ENCODE results near the gene RYR2. TPM values are rescaled to one million over a fixed set of nuclear protein-coding genes. Genes with fewer than 3 reads are reported as not detected.

The RYR2 gene
- total and polyA plus RNA-seq, 8 donors = 1.6 to 6.9 (median 4.4) TPM

DNA sequence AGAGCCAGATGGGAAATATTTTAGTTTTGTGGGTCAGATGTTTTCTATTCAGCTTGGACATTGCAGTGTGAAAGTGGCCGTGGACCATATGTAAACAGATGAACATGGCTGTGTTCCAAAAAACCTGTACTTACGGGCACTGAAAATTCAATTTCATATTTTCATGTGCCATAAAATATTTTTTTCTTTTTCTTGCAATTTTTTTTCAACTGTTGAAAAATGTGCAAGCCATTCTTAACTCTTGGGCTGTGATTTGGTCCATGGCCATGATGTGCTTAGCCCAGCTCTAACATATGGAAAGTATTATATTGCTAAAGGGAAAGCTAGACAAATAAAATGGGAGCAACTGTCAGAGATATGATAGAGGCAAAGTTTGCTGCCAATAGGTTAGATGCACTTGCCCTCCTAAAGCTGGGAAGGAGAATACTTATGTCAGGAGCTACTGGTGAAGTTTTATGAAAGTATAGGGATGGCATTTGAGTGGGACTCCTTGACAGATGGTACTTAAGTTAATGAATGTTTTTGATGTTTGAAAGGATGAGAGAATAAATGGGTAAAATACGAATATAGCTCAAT, 240.3 kb downstream of the RYR2 start:
- ATAC-seq (no peak), FAIRE-seq (no peak), DNase-seq (no peak)
- TF ChIP-seq, protein P1, sequence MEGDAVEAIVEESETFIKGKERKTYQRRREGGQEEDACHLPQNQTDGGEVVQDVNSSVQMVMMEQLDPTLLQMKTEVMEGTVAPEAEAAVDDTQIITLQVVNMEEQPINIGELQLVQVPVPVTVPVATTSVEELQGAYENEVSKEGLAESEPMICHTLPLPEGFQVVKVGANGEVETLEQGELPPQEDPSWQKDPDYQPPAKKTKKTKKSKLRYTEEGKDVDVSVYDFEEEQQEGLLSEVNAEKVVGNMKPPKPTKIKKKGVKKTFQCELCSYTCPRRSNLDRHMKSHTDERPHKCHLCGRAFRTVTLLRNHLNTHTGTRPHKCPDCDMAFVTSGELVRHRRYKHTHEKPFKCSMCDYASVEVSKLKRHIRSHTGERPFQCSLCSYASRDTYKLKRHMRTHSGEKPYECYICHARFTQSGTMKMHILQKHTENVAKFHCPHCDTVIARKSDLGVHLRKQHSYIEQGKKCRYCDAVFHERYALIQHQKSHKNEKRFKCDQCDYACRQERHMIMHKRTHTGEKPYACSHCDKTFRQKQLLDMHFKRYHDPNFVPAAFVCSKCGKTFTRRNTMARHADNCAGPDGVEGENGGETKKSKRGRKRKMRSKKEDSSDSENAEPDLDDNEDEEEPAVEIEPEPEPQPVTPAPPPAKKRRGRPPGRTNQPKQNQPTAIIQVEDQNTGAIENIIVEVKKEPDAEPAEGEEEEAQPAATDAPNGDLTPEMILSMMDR (IDR thresholded peaks at IDR 0.05) = no peak
- Histone ChIP-seq H3K36me3 (no peaks in the 10 kb centered on the region), H3K9me3 (no peaks in the 10 kb centered on the region), H3K27ac (no peak overlapping the region), H3K27me3 (peaks cover 0 to 3% (median 0%) of the 10 kb centered on the region in 4 donors), H3K4me3 (no peak overlapping the region), H3K4me1 (no peaks in the 10 kb centered on the region)
- 30 to 34% methylated on average over 3 of the region's 3 CpGs for WGBS, 2 donors
- intact Hi-C loops (cut with DNase I) = no loop called here

DNA sequence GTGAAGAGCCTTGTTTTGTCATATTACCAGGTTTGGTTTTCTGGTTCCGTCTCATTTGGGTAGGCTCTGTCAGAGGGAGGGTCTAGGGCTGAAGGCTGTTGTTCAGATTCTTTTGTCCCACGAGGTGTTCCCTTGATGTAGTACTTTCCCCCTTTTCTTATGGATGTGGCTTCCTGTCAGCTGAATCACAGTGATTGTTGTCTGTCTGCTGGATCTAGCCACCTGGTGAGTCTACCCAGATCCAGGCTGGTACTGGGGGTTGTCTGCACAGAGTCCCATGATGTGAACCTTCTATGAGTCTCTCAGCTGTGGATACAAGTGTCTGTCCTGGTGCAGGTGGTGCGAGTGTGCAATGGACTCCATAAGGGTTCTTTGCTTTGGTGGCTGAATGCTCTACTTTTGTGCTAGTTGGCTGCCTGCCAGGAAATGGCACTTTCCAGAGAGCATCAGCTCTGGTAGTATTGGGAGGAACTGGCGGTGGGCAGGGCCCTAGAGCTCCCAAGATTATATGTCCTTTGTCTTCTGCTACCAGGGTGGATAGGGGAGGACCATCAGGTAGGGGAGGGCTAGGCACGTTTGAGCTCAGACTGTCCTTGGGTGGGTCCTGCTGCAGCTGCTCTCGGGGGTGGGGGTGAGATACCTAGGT, 246.0 kb downstream of the RYR2 start:
- TF ChIP-seq, protein P1 (IDR thresholded peaks at IDR 0.05) = no peak
- H3K27me3 ChIP-seq = no peaks in the 10 kb centered on the region
- intact Hi-C loops (cut with DNase I) = no loop called here
- H3K36me3 ChIP-seq = no peaks in the 10 kb centered on the region
- FAIRE-seq (no peak), DNase-seq (peak in 1 of 6 donors; percentile 20), ATAC-seq (no peak)
- no peak overlapping the region for H3K4me3 ChIP-seq
- H3K27ac ChIP-seq = no peak overlapping the region
- H3K4me1 ChIP-seq = no peaks in the 10 kb centered on the region
- WGBS, 2 donors = 51 to 53% methylated on average over 6 of the region's 6 CpGs
- no peaks in the 10 kb centered on the region for H3K9me3 ChIP-seq

DNA sequence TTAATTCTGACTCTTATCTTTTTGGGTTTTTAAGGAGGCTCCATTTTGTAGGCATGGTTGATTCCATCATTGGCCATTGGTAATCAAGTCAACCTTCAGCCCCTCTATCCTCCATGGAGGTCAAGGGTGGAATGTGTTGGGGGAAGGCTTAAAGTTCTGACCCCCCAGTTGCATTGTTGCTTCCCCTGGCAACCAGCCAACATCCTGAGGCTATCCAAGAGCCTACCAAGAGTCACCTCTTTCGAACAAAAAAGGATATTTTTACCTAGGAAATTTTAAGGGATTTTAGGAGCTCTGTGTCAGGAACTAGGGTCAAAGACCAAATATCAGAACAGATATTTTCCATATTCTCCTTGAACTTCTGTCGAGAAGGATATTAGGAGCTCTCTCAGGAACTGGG, 251.8 kb downstream of the RYR2 start:
- Histone ChIP-seq H3K27ac (no peak overlapping the region), H3K27me3 (no peaks in the 10 kb centered on the region), H3K36me3 (no peaks in the 10 kb centered on the region), H3K4me3 (no peak overlapping the region), H3K4me1 (no peaks in the 10 kb centered on the region), H3K9me3 (no peaks in the 10 kb centered on the region)
- DNase-seq = no peak
- TF ChIP-seq, protein P1 (IDR thresholded peaks at IDR 0.05) = no peak
- intact Hi-C loops (cut with DNase I) = no loop called here
- no peak for ATAC-seq
- no peak for FAIRE-seq
- WGBS, 2 donors = 74 to 84% methylated on average over 2 of the region's 2 CpGs

DNA sequence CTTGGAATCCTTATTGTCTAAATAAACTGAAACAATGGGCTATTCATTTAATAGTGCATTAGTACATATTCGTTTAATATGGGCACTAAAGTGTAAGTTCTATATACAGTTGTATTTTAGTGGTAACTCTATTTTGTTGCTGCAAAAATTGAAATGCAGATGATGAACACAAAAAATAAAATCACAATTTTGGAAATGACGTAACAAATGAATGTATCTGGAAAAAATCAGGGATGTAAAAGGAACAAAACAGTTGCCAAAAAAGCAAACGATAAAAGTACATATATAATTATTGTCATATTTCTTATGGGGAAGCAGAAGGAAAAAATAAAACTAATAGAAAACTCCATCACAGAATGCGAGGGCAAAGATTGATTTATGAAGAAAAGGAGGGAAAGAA, 254.9 kb downstream of the RYR2 start:
- no peaks in the 10 kb centered on the region for H3K9me3 ChIP-seq
- H3K4me1 ChIP-seq = no peaks in the 10 kb centered on the region
- H3K27ac ChIP-seq = no peak overlapping the region
- TF ChIP-seq, protein P1 (IDR thresholded peaks at IDR 0.05) = no peak
- intact Hi-C loops (cut with DNase I) = no loop called here
- WGBS, 2 donors = 59 to 71% methylated on average over 4 of the region's 4 CpGs
- ATAC-seq (no peak), DNase-seq (no peak), FAIRE-seq (no peak)
- H3K4me3 ChIP-seq = no peak overlapping the region
- H3K27me3 ChIP-seq = no peaks in the 10 kb centered on the region
- H3K36me3 ChIP-seq = no peaks in the 10 kb centered on the region

DNA sequence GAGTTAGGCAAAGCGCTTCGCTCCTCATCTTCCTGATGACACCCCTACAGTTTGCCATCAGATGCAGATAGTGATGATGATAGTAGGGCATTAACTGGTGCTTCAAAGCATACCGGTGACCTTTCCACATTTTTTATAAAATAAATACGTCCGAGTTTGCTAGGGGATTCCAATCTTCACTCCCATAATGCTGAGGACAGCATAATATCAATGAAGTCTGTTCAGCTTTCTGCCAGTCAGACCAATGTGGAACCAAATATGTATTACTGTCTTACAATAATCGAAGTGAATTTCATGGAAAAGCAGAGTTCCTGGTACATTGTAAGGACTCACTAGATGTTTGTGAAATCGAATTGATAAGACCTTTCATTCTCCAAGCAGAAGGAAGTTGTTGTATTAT, 258.7 kb downstream of the RYR2 start:
- no peak for FAIRE-seq
- H3K4me1 ChIP-seq = no peaks in the 10 kb centered on the region
- no peaks in the 10 kb centered on the region for H3K36me3 ChIP-seq
- no peak overlapping the region for H3K27ac ChIP-seq
- intact Hi-C loops (cut with DNase I) = no loop called here
- TF ChIP-seq, protein P1 (IDR thresholded peaks at IDR 0.05) = no peak
- 57 to 66% methylated on average over 7 of the region's 7 CpGs for WGBS, 2 donors
- DNase-seq = no peak
- no peaks in the 10 kb centered on the region for H3K27me3 ChIP-seq
- H3K9me3 ChIP-seq = no peaks in the 10 kb centered on the region
- no peak for ATAC-seq
- no peak overlapping the region for H3K4me3 ChIP-seq

Measured in pancreas (tissue), 10 donors.